Activated CD4-positive, alpha-beta memory T cell treated with anti-CD3 and anti-CD28 coated beads for 36 hours (primary cell): Measurements from ENCODE around the gene COMP. TPM values are rescaled to one million over a fixed set of nuclear protein-coding genes. Genes with fewer than 3 reads are reported as not detected.

Source experiments
- CTCF ChIA-PET: fragments of 350-600 bp; sonication (Branson Sonifier 250); formaldehyde crosslinking; loops from one replicate; lab custom pipeline; 2021; ENCODE audit warnings: antibody characterized with exemption, inconsistent platforms; lab: Charles Lee
- POLR2A ChIA-PET: fragments of 350-600 bp; sonication (Branson Sonifier 250); formaldehyde crosslinking; loops from one replicate; lab custom pipeline; 2021; ENCODE audit warnings: antibody characterized with exemption; lab: Charles Lee
- DNase-seq: peaks from one replicate; pipeline ENCODE4 v3.0.0-alpha.2; 2020
- H3K27ac Mint-ChIP-seq: one replicate; pipeline ENCODE4 v1.8.0; 2021; ENCODE audit warnings: mixed read lengths
- H3K27me3 Mint-ChIP-seq: one replicate; pipeline ENCODE4 v1.8.0; 2021; ENCODE audit warnings: mixed read lengths
- H3K36me3 Mint-ChIP-seq: one replicate; pipeline ENCODE4 v1.8.0; 2021; ENCODE audit warnings: mixed read lengths
- H3K4me1 Mint-ChIP-seq: one replicate; pipeline ENCODE4 v1.8.0; 2021; ENCODE audit warnings: low read depth, mixed read lengths
- H3K4me3 Mint-ChIP-seq: one replicate; pipeline ENCODE4 v1.8.0; 2021; ENCODE audit warnings: mild to moderate bottlenecking, mixed read lengths
- H3K9me3 Mint-ChIP-seq: one replicate; pipeline ENCODE4 v1.8.0; 2021; ENCODE audit warnings: mixed read lengths
- intact Hi-C: fragments of 100-400 bp; cut with micrococcal nuclease; formaldehyde crosslinking; loops from one replicate; pipeline ENCODE4 v1.15.1; 2023
- total RNA-seq, 2 experiments: library from RNA; stranded (reverse); gene quantifications; one replicate each; pipeline ENCODE4 v1.2.3, GENCODE V29; 2021

The COMP gene
- total RNA-seq, 2 experiments from 2014 or later = not detected

DNA sequence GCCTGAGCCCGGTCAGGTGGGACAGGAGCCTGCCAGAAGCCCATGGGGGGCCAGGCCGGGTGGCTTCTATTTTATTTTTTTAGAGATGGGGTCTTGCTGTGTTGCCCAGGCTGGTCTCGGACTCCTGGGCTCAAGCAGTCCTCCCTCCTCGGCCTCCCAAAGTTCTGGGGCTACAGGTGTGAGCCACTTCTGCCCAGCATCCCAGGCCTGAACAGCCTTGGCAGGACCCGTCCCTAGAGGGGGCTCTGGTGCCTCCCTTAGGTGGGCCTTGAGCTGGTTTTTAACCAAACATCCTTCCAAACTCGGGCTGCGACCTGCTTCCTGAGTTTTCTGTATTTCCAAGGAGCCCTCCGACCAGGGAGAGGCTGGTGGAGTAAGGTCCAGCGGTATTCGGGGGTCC lies 10.5 kb downstream of the COMP start:
- H3K9me3 Mint-ChIP-seq = no peaks in the 10 kb centered on the region
- H3K4me3 Mint-ChIP-seq = no peak overlapping the region
- CTCF ChIA-PET = no interaction called here

DNA sequence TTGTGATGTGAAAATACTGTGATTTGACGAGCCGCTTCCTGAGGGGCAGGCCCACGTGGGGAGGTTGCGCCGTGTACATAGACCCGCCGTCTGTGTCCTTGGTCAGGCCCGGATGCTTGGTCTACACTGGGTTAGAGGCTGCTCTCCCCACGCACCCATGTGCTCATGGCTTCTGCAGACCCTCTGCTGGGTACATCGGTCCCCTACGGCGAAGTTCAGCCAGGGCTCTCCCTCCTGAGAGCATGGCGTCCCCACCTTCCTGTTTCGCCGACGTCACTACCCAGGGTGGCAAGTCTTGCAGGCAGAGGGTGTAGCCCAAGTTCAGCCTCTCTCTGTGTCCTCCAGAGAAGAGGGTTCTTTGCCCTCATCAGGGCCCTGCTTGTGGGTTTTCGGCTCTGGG lies 11.0 kb downstream of the COMP start:
- no peak for DNase-seq
- peaks cover 4% of the 10 kb centered on the region for H3K27me3 Mint-ChIP-seq
- H3K27ac Mint-ChIP-seq = no peak overlapping the region
- intact Hi-C loops = no loop called here
- no peaks in the 10 kb centered on the region for H3K4me1 Mint-ChIP-seq
- H3K4me3 Mint-ChIP-seq = no peak overlapping the region
- POLR2A ChIA-PET = no interaction called here
- CTCF ChIA-PET = no interaction called here
- no peaks in the 10 kb centered on the region for H3K36me3 Mint-ChIP-seq
- H3K9me3 Mint-ChIP-seq = no peaks in the 10 kb centered on the region

More for the DNA sequence above, 10.5 kb downstream of the COMP start:
- POLR2A ChIA-PET = no interaction called here
- H3K27ac Mint-ChIP-seq = no peak overlapping the region
- peaks cover 4% of the 10 kb centered on the region for H3K4me1 Mint-ChIP-seq
- no peaks in the 10 kb centered on the region for H3K36me3 Mint-ChIP-seq
- intact Hi-C loops = no loop called here
- H3K27me3 Mint-ChIP-seq = peaks cover 8% of the 10 kb centered on the region
- DNase-seq = no peak

DNA sequence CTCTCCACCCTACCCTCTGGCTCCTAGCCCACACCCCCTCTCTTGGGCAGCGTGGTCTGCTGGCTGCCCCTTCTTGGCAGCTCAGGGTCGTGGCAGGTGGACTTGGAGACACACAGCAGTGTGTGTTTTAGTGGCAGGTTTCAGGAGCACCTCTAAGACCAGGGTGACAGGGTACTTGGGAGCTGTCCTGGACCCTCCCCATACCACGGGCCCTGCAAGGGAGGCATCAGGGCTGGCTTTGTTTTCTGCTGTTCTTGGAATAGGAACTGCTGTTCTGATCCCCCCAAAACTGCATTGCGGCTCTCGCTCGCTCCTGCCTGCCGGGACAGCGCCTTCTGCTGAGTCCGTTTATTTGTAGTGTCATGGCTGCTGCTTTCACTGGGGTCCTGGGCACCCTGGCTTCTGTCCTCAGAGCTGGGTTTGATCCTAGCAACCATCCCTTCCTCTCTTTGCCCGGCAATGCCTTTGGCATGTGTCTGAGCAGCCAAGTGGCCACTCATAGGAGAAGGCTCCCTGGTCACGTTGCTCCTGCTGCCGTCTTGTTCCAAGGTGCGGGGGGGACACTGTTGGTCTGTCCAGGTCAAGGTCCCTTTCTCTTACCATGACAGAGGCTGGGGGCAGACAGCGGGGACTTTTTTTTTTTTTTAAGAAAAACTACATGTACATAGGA lies 12.1 kb downstream of the COMP start:
- CTCF ChIA-PET = interaction anchor here (0.6 kb wide), 1 partner anchor 24 kb away, joined by 3 read pairs; no protein-coding TSS in a partner anchor
- H3K4me1 Mint-ChIP-seq = no peaks in the 10 kb centered on the region
- POLR2A ChIA-PET = no interaction called here
- no peaks in the 10 kb centered on the region for H3K36me3 Mint-ChIP-seq
- H3K27ac Mint-ChIP-seq = no peak overlapping the region
- H3K4me3 Mint-ChIP-seq = no peak overlapping the region
- DNase-seq = no peak
- H3K9me3 Mint-ChIP-seq = no peaks in the 10 kb centered on the region
- H3K27me3 Mint-ChIP-seq = no peaks in the 10 kb centered on the region
- intact Hi-C loops = no loop called here

DNA sequence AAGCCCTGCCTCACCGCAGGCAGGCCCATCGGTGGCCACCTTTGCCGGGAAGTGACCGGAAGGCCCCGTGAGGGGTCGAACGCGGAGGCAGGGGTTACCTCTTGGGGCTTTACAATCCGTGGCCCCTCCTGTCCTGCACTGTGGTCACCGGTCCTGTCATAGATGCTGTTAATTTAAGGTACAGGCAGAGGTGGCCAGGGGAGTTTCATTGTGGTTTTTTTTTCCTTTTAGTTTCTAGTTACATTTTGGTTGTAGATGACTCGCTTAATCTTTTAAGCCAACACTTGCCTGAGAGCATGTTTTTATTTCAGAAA lies 13.1 kb downstream of the COMP start:
- Mint-ChIP-seq H3K9me3 (no peaks in the 10 kb centered on the region), H3K4me3 (no peak overlapping the region), H3K27me3 (no peaks in the 10 kb centered on the region), H3K36me3 (no peaks in the 10 kb centered on the region), H3K27ac (no peak overlapping the region), H3K4me1 (no peaks in the 10 kb centered on the region)
- CTCF ChIA-PET = interaction anchor here (0.6 kb wide), 1 partner anchor 25 kb away, joined by 3 read pairs; no protein-coding TSS in a partner anchor
- POLR2A ChIA-PET = no interaction called here
- DNase-seq = no peak
- intact Hi-C loops = no loop called here

DNA sequence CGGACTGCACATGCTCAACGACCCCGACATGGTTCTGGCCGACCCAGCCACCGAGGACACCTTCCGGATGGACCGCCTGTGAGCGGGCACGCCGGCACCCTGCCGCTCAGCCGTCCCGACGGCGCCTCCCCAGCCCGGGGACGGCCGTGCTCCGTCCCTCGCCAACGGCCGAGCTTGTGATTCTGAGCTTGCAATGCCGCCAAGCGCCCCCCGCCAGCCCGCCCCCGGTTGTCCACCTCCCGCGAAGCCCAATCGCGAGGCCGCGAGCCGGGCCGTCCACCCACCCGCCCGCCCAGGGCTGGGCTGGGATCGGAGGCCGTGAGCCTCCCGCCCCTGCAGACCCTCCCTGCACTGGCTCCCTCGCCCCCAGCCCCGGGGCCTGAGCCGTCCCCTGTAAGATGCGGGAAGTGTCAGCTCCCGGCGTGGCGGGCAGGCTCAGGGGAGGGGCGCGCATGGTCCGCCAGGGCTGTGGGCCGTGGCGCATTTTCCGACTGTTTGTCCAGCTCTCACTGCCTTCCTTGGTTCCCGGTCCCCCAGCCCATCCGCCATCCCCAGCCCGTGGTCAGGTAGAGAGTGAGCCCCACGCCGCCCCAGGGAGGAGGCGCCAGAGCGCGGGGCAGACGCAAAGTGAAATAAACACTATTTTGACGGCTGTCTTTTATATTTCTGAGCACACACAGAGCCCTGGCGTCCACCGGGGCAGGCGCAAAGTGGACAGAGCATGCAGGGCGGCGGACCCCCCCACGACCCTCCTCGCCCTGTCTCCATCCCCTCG lies 13.6 kb downstream of the COMP start:
- ChIA-PET POLR2A (no interaction called here), CTCF (no interaction called here)
- Mint-ChIP-seq H3K9me3 (no peaks in the 10 kb centered on the region), H3K4me1 (no peaks in the 10 kb centered on the region), H3K27ac (no peak overlapping the region), H3K36me3 (no peaks in the 10 kb centered on the region), H3K4me3 (no peak overlapping the region), H3K27me3 (no peaks in the 10 kb centered on the region)
- intact Hi-C loops = no loop called here
- DNase-seq = no peak

DNA sequence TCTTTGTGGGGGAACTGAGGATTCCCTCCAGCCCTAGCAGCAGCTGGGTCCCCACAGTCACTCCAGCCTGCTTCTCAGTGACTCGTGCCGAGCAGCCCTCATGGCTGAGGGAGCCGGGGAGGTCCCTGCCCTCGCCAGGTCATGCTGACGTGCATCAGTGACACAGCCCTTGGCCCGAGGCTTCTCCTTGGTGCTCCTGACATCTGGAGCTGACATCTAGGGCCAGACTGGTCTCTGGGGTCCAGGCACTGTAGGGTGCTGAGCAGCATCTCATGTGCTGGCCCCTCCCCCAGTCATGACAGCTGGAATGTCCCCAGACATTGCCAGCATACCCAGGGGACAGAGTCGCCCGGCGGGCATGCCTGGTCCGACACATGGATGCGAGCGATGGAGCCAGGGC lies 14.4 kb downstream of the COMP start:
- POLR2A ChIA-PET = no interaction called here
- Mint-ChIP-seq H3K36me3 (no peaks in the 10 kb centered on the region), H3K27ac (no peak overlapping the region)

DNA sequence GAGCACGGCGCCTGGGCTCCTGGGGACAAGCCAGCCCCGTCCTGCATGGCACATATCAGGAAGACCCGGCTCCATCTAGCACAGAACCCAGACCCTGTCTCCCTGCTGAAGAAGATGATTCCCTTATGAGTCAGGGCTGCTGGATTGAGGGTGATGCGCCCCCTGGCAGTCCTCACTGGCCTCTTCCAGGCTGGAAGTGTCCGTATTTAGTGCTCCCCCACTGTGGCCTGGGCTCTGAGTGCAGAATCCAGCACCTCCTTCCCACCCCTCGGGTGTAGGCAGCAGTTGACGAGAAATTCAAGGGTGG lies 14.9 kb downstream of the COMP start:
- intact Hi-C loops = no loop called here
- Mint-ChIP-seq H3K4me3 (no peak overlapping the region), H3K27me3 (no peaks in the 10 kb centered on the region), H3K36me3 (no peaks in the 10 kb centered on the region), H3K9me3 (no peaks in the 10 kb centered on the region), H3K4me1 (no peaks in the 10 kb centered on the region), H3K27ac (no peak overlapping the region)
- POLR2A ChIA-PET = no interaction called here
- DNase-seq = no peak
- CTCF ChIA-PET = no interaction called here

More for the DNA sequence above, 14.4 kb downstream of the COMP start:
- DNase-seq = no peak
- CTCF ChIA-PET = no interaction called here
- intact Hi-C loops = no loop called here
- no peaks in the 10 kb centered on the region for H3K9me3 Mint-ChIP-seq
- H3K4me3 Mint-ChIP-seq = no peak overlapping the region
- no peaks in the 10 kb centered on the region for H3K27me3 Mint-ChIP-seq
- no peaks in the 10 kb centered on the region for H3K4me1 Mint-ChIP-seq

DNA sequence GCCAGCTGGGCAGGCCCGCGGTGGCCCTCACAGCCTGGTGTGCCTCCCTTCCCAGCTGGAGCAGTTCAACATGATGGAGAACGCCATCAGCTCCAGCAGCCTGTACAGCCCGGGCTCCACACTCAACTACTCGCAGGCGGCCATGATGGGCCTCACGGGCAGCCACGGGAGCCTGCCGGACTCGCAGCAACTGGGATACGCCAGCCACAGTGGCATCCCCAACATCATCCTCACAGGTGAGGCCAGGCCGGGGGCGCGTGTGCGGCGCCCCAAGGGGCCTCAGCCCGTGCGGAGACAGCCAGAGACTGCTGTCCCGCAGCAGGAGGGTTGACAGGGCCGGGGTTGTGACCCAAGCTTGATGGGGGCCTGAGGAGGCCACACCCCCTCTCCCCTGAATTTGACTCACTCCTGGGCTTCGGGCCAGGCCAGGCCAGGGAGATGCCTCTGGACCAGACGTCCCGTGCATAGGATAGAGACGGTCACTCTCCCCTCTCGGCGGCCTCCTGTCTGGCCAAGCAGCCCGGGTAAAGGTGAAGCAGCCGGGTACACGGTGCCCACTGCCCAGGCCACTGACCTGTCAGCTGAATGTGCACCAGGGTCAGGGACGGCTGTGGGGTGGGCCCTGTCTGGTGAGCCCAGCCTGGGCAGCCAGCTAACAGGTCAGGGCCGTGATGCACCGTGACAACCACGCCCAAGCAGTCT lies 15.4 kb downstream of the COMP start:
- Mint-ChIP-seq H3K27me3 (no peaks in the 10 kb centered on the region), H3K36me3 (no peaks in the 10 kb centered on the region), H3K9me3 (no peaks in the 10 kb centered on the region), H3K27ac (no peak overlapping the region), H3K4me3 (no peak overlapping the region), H3K4me1 (no peaks in the 10 kb centered on the region)
- intact Hi-C loops = no loop called here
- ChIA-PET POLR2A (no interaction called here), CTCF (no interaction called here)
- no peak for DNase-seq

DNA sequence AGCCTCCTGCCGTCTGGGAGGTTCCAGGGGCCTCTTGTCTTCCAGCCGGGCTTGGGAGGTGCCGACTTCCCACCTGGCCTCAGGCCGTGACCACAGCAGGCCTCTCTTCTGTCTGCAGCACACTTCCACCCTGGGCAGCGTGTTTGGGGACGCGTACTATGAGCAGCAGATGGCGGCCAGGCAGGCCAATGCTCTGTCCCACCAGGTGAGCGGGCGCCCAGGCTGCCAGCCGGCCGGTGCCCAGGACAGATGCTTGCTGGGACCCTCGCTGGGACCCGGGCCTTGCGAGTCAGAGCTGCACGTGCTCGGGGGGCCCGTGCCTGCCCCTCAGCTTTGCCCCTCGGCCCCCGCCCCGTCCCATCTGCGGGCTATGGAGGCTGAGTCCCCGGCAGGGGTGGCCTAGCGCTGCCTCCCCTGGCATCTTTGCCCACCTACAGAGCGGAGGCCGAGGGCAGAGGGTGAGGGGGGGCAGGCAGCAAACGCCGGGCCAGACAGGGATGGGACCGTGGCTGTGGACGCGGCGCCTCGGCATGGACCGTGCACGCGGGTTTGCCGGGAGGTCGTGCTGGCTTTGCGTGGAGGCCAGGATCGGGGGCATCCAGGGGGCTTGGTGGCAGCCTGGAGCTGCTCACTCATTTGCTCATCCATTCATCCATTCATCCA lies 16.2 kb downstream of the COMP start:
- intact Hi-C loops = loop anchor here (5.0 kb wide), 1 partner anchor 72 kb away; no protein-coding TSS in a partner anchor
- Mint-ChIP-seq H3K36me3 (no peaks in the 10 kb centered on the region), H3K27ac (no peak overlapping the region), H3K4me1 (no peaks in the 10 kb centered on the region), H3K4me3 (no peak overlapping the region), H3K9me3 (no peaks in the 10 kb centered on the region), H3K27me3 (no peaks in the 10 kb centered on the region)
- POLR2A ChIA-PET = no interaction called here
- CTCF ChIA-PET = no interaction called here
- no peak for DNase-seq

DNA sequence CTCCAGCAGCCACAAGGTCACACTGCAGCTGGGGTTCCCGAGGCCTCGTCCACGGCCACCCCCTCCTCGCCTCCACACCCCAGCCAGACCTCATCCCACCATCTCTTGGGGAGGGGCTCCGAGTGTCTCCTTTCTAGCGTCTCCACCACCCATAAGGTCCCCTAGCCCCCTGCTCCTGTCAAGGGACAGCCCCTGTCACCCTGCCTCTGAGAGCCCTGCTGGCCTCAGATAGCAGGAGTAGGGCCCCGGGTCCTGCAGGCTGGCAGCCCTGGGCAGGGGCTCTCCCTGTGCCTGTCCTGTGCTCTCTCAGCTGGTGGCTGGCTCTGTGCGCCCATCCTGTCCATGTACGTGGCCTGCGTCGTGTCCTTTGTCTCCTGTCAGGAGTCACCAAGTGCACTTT lies 17.0 kb downstream of the COMP start:
- ChIA-PET POLR2A (no interaction called here), CTCF (interaction anchor here (0.9 to 1.2 kb wide), 2 partner anchors 24 to 73 kb away, joined by 3 to 4 read pairs; no protein-coding TSS in a partner anchor)
- intact Hi-C loops = loop anchor here (5.0 kb wide), 1 partner anchor 73 kb away; no protein-coding TSS in a partner anchor
- H3K4me1 Mint-ChIP-seq = no peaks in the 10 kb centered on the region
- no peak overlapping the region for H3K27ac Mint-ChIP-seq
- no peak overlapping the region for H3K4me3 Mint-ChIP-seq
- no peaks in the 10 kb centered on the region for H3K9me3 Mint-ChIP-seq
- no peaks in the 10 kb centered on the region for H3K27me3 Mint-ChIP-seq
- no peaks in the 10 kb centered on the region for H3K36me3 Mint-ChIP-seq
- no peak for DNase-seq

DNA sequence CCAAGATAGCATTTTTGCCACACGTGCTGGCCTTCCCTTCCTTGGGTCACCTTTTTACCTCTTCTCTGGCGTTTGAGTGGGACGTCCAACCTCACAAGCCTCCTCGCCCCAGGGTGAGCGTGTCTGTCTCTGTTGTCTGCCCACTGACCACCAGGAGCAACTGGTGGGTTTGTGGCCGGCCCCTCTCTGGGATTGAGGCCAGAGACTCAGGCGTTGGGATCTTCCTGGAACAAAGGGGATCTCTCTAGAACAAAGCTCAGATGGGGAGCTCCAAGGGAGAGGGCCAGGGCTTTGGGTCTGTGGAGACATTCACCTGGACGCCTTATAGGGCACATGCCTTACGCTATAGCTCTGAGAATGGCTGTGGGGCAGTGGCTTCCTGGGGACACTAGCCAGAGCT lies 17.4 kb downstream of the COMP start:
- no peak overlapping the region for H3K27ac Mint-ChIP-seq
- no peaks in the 10 kb centered on the region for H3K27me3 Mint-ChIP-seq
- H3K9me3 Mint-ChIP-seq = no peaks in the 10 kb centered on the region
- H3K4me3 Mint-ChIP-seq = no peak overlapping the region
- no peak for DNase-seq
- H3K4me1 Mint-ChIP-seq = no peaks in the 10 kb centered on the region
- H3K36me3 Mint-ChIP-seq = no peaks in the 10 kb centered on the region
- intact Hi-C loops = loop anchor here (5.0 kb wide), 1 partner anchor 74 kb away; no protein-coding TSS in a partner anchor
- ChIA-PET CTCF (interaction anchor here (0.5 to 1.2 kb wide), 3 partner anchors 24 to 73 kb away, joined by 3 to 4 read pairs (median 4); no protein-coding TSS in a partner anchor), POLR2A (no interaction called here)
